Pancreas (tissue), 10 donors: Measurements from ENCODE around the gene EBP. TPM values are rescaled to one million over a fixed set of nuclear protein-coding genes. Genes with fewer than 3 reads are reported as not detected.
A peak's percentile ranks its signal among the peaks of the same experiment; 100 is the strongest.

Source experiments
- ATAC-seq, 4 donors: fragments of 200-7000 bp; cut with Tn5 transposase; one replicate each; pipeline versions ENCODE4 v1.8.0 to v1.9.1; 2020; ENCODE audit warnings: mild to moderate bottlenecking in 4 of 4, moderate library complexity in 4 of 4
- DNase-seq, 6 donors: peaks; one replicate each; pipeline ENCODE4 v3.0.0-alpha.2; 2020
- FAIRE-seq: peaks from 2 replicates; lab custom pipeline; 2012; peaks lifted over from hg19 to GRCh38; lab: Jason Lieb, UNC
- H3K27ac ChIP-seq, 4 donors: fragments of 200-600 bp; sonication (generic); 1 replicate in 3 of 4; 2 replicates in 1 of 4; pipeline versions ENCODE4 v1.5.0 to v1.8.0; 2020
- H3K27me3 ChIP-seq, 4 donors: fragments of 200-600 bp; one replicate each; pipeline ENCODE4 v1.8.0; 2021
- H3K36me3 ChIP-seq, 3 donors: fragments of 200-600 bp; sonication (generic) in 1 of 3; one replicate each; pipeline versions ENCODE4 v1.5.0 to v1.8.0; 2020 to 2021
- H3K4me1 ChIP-seq, 3 donors: fragments of 200-600 bp; one replicate each; pipeline ENCODE4 v1.8.0; 2021
- H3K4me3 ChIP-seq, 4 donors: fragments of 200-600 bp; sonication (generic) in 2 of 4; one replicate each; pipeline versions ENCODE4 v1.5.0 to v1.8.0; 2020 to 2021
- H3K9me3 ChIP-seq, 4 donors: fragments of 200-600 bp; one replicate each; pipeline ENCODE4 v1.8.0; 2021
- WGBS, 2 donors: extraction: QIAGEN DNeasy Blood & Tissue Kit; methylation state at CpG; one replicate each; pipeline ENCODE4 v1.1.7; 2013; 5-methylcytosine and 5-hydroxymethylcytosine counted together
- intact Hi-C, 3 donors: fragments of 100-400 bp; cut with DNase I; formaldehyde crosslinking; loops; one replicate each; pipeline versions ENCODE4 v1.11.1 to v1.14.2; 2022
- polyA plus RNA-seq, 2 donors: library from polyadenylated mRNA; stranded (reverse); fragments of 200-250 nt; gene quantifications; one replicate each; pipeline ENCODE4 v1.2.3, GENCODE V29; 2013
- total RNA-seq, 6 donors: library from RNA; stranded (reverse); fragmentation: NEBNext Ultra II Directional in 4 of 6; extraction: Animal tissue kit (Norgen Biotek cat#: 25700) in 4 of 6; gene quantifications; one replicate each; pipeline versions ENCODE4 v1.2.1 to v1.2.4, GENCODE V29; 2021 to 2023
- TF ChIP-seq, protein P1 (sequence below), 4 donors: fragments of 200-600 bp; sonication (generic) in 3 of 4; IDR thresholded peaks; one replicate each; pipeline versions ENCODE4 v1.5.0 to v1.8.0; 2021; ENCODE audit warnings: antibody characterized with exemption in 4 of 4
- donor health status: healthy with polysubstance abuse.
- donor health status: DM: no; HTN: no; CAD: no; lungs with moderate emphysema.
- donor health status: DM: no; HTN: no; CAD: no.
- donor health status: control.
- donor health status: control.
- donor health status: Bipolar disorder and iron deficiency.
- donor health status: DM: yes; HTN: yes; CAD: no.
- donor health status: DM: no; HTN: no; CAD: no.
- donor health status: DM: no; HTN: no; CAD: no.
- donor health status: DM: yes; HTN: yes; CAD: no.

The EBP gene
- total and polyA plus RNA-seq, 8 donors, result 13.3 to 43.4 (median 20.8) TPM

DNA sequence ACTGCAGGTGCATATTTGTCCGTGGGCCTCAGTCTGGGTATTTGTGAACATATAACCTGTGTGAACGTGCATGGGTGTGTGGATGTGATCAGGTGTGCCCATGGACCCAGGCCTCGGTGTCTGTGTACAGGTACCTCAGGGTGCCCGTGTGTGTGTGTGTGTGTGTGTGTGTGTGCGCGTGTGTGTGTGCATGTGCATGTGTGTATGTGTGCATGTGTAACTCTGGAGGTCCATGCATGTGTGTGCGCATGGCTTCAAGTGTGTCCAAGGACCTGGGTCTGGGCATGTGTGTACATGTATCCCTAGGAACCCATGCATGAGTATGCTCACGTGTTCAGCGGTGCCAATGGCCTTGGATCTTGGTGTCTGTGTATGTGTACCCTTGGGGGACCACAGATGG is 29.8 kb upstream of the EBP start:
- H3K9me3 ChIP-seq, result no peaks in the 10 kb centered on the region
- H3K4me1 ChIP-seq, result no peaks in the 10 kb centered on the region
- no peak overlapping the region for H3K27ac ChIP-seq
- H3K36me3 ChIP-seq, result no peaks in the 10 kb centered on the region
- no peaks in the 10 kb centered on the region for H3K27me3 ChIP-seq
- H3K4me3 ChIP-seq, result no peak overlapping the region
- ATAC-seq (no peak), FAIRE-seq (no peak), DNase-seq (no peak)
- intact Hi-C loops, result no loop called here
- WGBS, 2 donors, result 83% methylated on average over 9 of the region's 9 CpGs
- TF ChIP-seq, protein P1, sequence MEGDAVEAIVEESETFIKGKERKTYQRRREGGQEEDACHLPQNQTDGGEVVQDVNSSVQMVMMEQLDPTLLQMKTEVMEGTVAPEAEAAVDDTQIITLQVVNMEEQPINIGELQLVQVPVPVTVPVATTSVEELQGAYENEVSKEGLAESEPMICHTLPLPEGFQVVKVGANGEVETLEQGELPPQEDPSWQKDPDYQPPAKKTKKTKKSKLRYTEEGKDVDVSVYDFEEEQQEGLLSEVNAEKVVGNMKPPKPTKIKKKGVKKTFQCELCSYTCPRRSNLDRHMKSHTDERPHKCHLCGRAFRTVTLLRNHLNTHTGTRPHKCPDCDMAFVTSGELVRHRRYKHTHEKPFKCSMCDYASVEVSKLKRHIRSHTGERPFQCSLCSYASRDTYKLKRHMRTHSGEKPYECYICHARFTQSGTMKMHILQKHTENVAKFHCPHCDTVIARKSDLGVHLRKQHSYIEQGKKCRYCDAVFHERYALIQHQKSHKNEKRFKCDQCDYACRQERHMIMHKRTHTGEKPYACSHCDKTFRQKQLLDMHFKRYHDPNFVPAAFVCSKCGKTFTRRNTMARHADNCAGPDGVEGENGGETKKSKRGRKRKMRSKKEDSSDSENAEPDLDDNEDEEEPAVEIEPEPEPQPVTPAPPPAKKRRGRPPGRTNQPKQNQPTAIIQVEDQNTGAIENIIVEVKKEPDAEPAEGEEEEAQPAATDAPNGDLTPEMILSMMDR (IDR thresholded peaks at IDR 0.05), result no peak

- intact Hi-C loops, result no loop called here
- WGBS, 2 donors, result 82 to 83% methylated on average over 7 of the region's 7 CpGs
- no peak for DNase-seq
Observed at GRCh38 chrX:48492293-48492910, 29.2 kb upstream of the EBP start.

DNA sequence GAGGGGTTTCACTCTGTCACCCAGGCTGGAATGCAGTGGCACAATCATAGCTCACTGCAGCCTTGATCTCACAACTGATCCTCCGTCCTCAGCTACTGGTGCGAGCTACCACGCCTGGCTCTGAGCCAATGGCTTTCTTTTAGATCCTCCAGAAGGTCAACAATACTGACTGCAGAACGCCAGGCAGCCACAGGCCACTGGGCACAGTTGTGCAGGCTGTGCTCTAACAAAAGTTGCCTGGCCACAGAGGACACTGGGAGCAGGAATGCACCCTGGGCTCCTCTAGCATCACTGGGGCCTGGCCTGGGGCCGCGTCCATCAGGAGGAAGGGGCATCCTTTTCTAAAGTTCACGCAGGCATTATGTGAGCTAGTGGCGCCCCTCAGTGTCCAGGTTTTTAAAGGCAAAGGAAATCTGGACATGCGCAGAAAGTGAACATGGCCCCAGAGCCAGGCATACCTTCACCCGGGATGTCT is 27.7 kb upstream of the EBP start:
- TF ChIP-seq, protein P1 (IDR thresholded peaks at IDR 0.05), result no peak
- FAIRE-seq (no peak), DNase-seq (peak in 1 of 6 donors; percentile 49), ATAC-seq (peak; percentile 77 to 93 (median 83))
- WGBS, 2 donors, result 9 to 25% methylated on average over 10 of the region's 10 CpGs
- no peak overlapping the region for H3K27ac ChIP-seq
- H3K4me1 ChIP-seq, result no peaks in the 10 kb centered on the region
- H3K36me3 ChIP-seq, result no peaks in the 10 kb centered on the region
- no peaks in the 10 kb centered on the region for H3K9me3 ChIP-seq
- H3K4me3 ChIP-seq, result no peak overlapping the region
- H3K27me3 ChIP-seq, result no peaks in the 10 kb centered on the region
- intact Hi-C loops, result no loop called here

More at GRCh38 chrX:48492293-48492910, 29.2 kb upstream of the EBP start:
- no peak for FAIRE-seq
- ATAC-seq, result peak in 1 of 4 donors; percentile 31
- Histone ChIP-seq H3K27me3 (no peaks in the 10 kb centered on the region), H3K9me3 (no peaks in the 10 kb centered on the region), H3K36me3 (no peaks in the 10 kb centered on the region), H3K27ac (no peak overlapping the region), H3K4me1 (no peaks in the 10 kb centered on the region), H3K4me3 (no peak overlapping the region)
- TF ChIP-seq, protein P1 (IDR thresholded peaks at IDR 0.05), result no peak

GRCh38 chrX:48496660-48497059 is 24.9 kb upstream of the EBP start:
- DNase-seq, result no peak
- TF ChIP-seq, protein P1 (IDR thresholded peaks at IDR 0.05), result no peak

GRCh38 chrX:48497871-48498270 is 23.7 kb upstream of the EBP start:
- TF ChIP-seq, protein P1 (IDR thresholded peaks at IDR 0.05), result no peak
- H3K36me3 ChIP-seq, result no peaks in the 10 kb centered on the region
- no peaks in the 10 kb centered on the region for H3K27me3 ChIP-seq
- intact Hi-C loops, result no loop called here
- no peak for ATAC-seq
- FAIRE-seq, result no peak
- DNase-seq, result no peak
- no peak overlapping the region for H3K27ac ChIP-seq
- 46 to 57% methylated on average over 5 of the region's 5 CpGs for WGBS, 2 donors
- H3K9me3 ChIP-seq, result no peaks in the 10 kb centered on the region
- no peaks in the 10 kb centered on the region for H3K4me1 ChIP-seq
- no peak overlapping the region for H3K4me3 ChIP-seq

More at GRCh38 chrX:48496660-48497059, 24.9 kb upstream of the EBP start:
- Histone ChIP-seq H3K36me3 (no peaks in the 10 kb centered on the region), H3K4me1 (no peaks in the 10 kb centered on the region), H3K9me3 (no peaks in the 10 kb centered on the region), H3K27ac (no peak overlapping the region), H3K4me3 (no peak overlapping the region), H3K27me3 (no peaks in the 10 kb centered on the region)
- intact Hi-C loops, result no loop called here
- FAIRE-seq, result no peak
- 73 to 75% methylated on average over 4 of the region's 4 CpGs for WGBS, 2 donors
- ATAC-seq, result no peak
